GM12892 (cell line): Measurements from ENCODE around the gene BTBD7.

Experiments
- POLR2A ChIP-seq: IDR thresholded peaks from 2 replicates; pipeline ENCODE4 v1.6.1; 2011; ENCODE audit warnings: low read depth, low read length, control low read depth
- POLR2AphosphoS5 ChIP-seq: IDR thresholded peaks from 2 replicates; pipeline ENCODE4 v1.6.1; 2011; ENCODE audit warnings: low read depth, low read length, control low read depth
- TAF1 ChIP-seq: IDR thresholded peaks from 2 replicates; pipeline ENCODE4 v1.6.1; 2011; ENCODE audit warnings: low read depth, mild to moderate bottlenecking, control low read depth, low read length, borderline replicate concordance

- no peak for TF ChIP-seq POLR2A
- no peak for TF ChIP-seq POLR2AphosphoS5
- no peak for TF ChIP-seq TAF1
Measured at GRCh38 chr14:93281937-93282336, 50.9 kb downstream of the BTBD7 start.
